ENCODE data around the gene KIF3B.
A peak's percentile ranks its signal among the peaks of the same experiment; 100 is the strongest.
"Not testable (repeated sequence)": the region's sequence is repeated elsewhere in the genome, so short reads cannot be mapped to it uniquely, and the experiment has no call there.

Gene KIF3B

GRCh38 chr20:32249030-32249738 is 28.3 kb upstream of the KIF3B start:
- DNase-seq: peak; percentile 17

GRCh38 chr20:32251470-32251869 is 26.0 kb upstream of the KIF3B start:
- DNase-seq: no peak

GRCh38 chr20:32252189-32252588 is 25.3 kb upstream of the KIF3B start:
- DNase-seq: no peak

GRCh38 chr20:32260973-32261372 is 16.5 kb upstream of the KIF3B start:
- not testable (repeated sequence) for DNase-seq

- DNase-seq: no peak
Observed at GRCh38 chr20:32261644-32262043, 15.8 kb upstream of the KIF3B start.

GRCh38 chr20:32263398-32263954 is 14.0 kb upstream of the KIF3B start:
- no peak for DNase-seq

- DNase-seq: no peak
Observed at GRCh38 chr20:32271620-32272019, 5.8 kb upstream of the KIF3B start.

GRCh38 chr20:32274359-32274758 is 3.1 kb upstream of the KIF3B start:
- no peak for DNase-seq

- not testable (repeated sequence) for DNase-seq
Observed at GRCh38 chr20:32275163-32275562, 2.3 kb upstream of the KIF3B start.

- no peak for DNase-seq
Observed at GRCh38 chr20:32278199-32278643, 770 bp downstream of the KIF3B start.

GRCh38 chr20:32281711-32282110 is 4.3 kb downstream of the KIF3B start:
- no peak for DNase-seq

GRCh38 chr20:32282461-32282860 is 5.0 kb downstream of the KIF3B start:
- no peak for DNase-seq

- no peak for DNase-seq
Observed at GRCh38 chr20:32285082-32285620, 7.7 kb downstream of the KIF3B start.

- DNase-seq: peak; percentile 17
Observed at GRCh38 chr20:32285621-32286371, 8.3 kb downstream of the KIF3B start.

- DNase-seq: no peak
Observed at GRCh38 chr20:32287231-32287638, 9.8 kb downstream of the KIF3B start.

GRCh38 chr20:32288225-32288849 is 10.9 kb downstream of the KIF3B start:
- DNase-seq: no peak

- DNase-seq: not testable (repeated sequence)
Observed at GRCh38 chr20:32289299-32289660, 11.8 kb downstream of the KIF3B start.

- no peak for DNase-seq
Observed at GRCh38 chr20:32289661-32290431, 12.4 kb downstream of the KIF3B start.

GRCh38 chr20:32291166-32291565 is 13.7 kb downstream of the KIF3B start:
- DNase-seq: no peak

GRCh38 chr20:32292548-32292947 is 15.1 kb downstream of the KIF3B start:
- DNase-seq: no peak

- no peak for DNase-seq
Observed at GRCh38 chr20:32294071-32294470, 16.6 kb downstream of the KIF3B start.

- no peak for DNase-seq
Observed at GRCh38 chr20:32296412-32296811, 19.0 kb downstream of the KIF3B start.

All from effector CD4-positive, alpha-beta T cell (primary cell).